ENCODE measurements around the gene CAPN11.

The CAPN11 gene

DNA sequence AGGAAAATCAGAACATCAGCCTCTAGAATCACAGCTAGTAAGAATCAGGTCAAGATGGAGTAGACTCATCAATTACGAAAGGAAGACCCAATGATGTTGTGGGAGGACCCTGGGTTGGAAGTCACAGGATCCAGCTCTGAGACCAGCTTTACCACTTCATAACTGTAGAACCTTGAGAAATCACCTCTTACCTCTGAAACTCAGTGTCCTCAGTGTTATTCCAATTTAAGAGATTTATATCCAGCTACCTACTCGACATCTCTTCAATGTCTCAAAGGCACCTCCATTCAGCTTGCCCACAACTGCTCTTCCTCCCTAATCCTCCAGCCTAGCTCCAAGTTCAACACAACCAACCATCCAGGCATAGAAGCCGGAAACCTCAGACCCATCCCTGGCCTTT is 47.7 kb upstream of the CAPN11 start:
- no peaks in the 10 kb centered on the region for H3K9me3 ChIP-seq (ENCODE audit: insufficient read depth, low read length, severe bottlenecking)
- peaks cover 10% of the 10 kb centered on the region for H3K79me2 ChIP-seq (ENCODE audit: insufficient read depth, low read length)
- H3K27ac ChIP-seq (ENCODE audit: low read length), result no peak overlapping the region
- H3K27me3 ChIP-seq (ENCODE audit: insufficient read depth, low read length, poor library complexity), result no peaks in the 10 kb centered on the region
- H2AFZ ChIP-seq (ENCODE audit: low read depth, low read length), result no peak overlapping the region
- no peak overlapping the region for H3K4me3 ChIP-seq (ENCODE audit: low read depth in 1 of 2, low read length in 2 of 2)
- peaks cover 90% of the 10 kb centered on the region for H3K36me3 ChIP-seq (ENCODE audit: insufficient read depth, low read length)
- DNase-seq (no peak), ATAC-seq (ENCODE audit: insufficient read depth, low read depth) (no peak)
- TF ChIP-seq, protein P1, sequence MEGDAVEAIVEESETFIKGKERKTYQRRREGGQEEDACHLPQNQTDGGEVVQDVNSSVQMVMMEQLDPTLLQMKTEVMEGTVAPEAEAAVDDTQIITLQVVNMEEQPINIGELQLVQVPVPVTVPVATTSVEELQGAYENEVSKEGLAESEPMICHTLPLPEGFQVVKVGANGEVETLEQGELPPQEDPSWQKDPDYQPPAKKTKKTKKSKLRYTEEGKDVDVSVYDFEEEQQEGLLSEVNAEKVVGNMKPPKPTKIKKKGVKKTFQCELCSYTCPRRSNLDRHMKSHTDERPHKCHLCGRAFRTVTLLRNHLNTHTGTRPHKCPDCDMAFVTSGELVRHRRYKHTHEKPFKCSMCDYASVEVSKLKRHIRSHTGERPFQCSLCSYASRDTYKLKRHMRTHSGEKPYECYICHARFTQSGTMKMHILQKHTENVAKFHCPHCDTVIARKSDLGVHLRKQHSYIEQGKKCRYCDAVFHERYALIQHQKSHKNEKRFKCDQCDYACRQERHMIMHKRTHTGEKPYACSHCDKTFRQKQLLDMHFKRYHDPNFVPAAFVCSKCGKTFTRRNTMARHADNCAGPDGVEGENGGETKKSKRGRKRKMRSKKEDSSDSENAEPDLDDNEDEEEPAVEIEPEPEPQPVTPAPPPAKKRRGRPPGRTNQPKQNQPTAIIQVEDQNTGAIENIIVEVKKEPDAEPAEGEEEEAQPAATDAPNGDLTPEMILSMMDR (IDR thresholded peaks at IDR 0.05; ENCODE audit: borderline replicate concordance, extremely low read depth, low read length, poor library complexity, severe bottlenecking), result no peak
- no peak for TF ChIP-seq EZH2 (IDR thresholded peaks at IDR 0.05; ENCODE audit: borderline replicate concordance, low read depth, low read length, severe bottlenecking)
- H3K4me2 ChIP-seq (ENCODE audit: insufficient read depth, low read length), result no peak overlapping the region
- no peak overlapping the region for H3K9ac ChIP-seq (ENCODE audit: low read depth, low read length)
- no peaks in the 10 kb centered on the region for H3K4me1 ChIP-seq (ENCODE audit: insufficient read depth, low read length)
- H4K20me1 ChIP-seq (ENCODE audit: insufficient read depth, low read length), result peaks cover 56% of the 10 kb centered on the region

DNA sequence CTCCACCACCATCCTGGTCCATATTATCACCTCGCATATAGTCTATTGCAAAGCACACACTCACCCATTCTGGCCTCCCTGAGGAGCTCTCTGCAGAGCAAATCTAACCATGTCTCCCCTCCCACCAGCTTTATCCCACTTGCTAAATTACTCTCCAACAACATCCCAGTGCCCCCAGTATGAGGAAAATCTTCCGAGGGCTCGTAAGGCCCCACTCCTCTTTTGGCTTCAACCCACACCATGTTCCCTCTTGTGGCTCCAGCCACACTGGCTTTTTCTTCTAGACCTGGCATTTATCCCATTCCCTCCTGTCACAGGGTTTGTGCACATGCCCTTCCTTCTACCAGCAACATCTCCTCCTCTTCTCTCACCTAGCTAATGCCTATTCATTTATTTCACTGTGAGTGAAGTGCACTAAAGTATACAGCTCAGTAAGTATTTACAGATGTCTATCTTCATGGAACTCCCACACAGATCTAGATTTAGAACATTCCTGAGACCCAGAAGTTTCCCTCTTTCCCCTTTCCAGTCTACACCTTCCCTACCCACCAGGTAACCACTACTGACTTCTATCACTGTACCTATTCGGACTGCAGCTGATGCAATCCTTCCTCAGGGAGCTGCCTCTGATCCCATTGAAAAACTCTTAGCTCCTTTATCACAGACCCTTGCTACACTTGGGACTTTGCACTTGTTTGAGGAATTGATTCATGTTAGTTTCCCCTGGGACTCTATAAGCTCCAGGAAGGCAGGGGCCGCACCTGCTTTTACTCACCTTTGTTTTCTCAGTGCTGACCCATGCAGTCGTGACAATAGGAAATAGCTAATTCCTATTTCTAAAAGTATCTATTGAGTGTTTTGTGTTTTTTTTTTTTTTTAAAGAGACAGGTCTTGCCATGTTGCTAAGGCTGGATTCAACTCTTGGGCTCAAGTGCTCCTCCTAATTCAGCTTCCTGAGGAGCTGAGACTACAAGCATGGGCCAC is 46.9 kb upstream of the CAPN11 start:
- Histone ChIP-seq H3K9me3 (ENCODE audit: insufficient read depth, low read length, severe bottlenecking) (no peaks in the 10 kb centered on the region), H3K27me3 (ENCODE audit: insufficient read depth, low read length, poor library complexity) (no peaks in the 10 kb centered on the region), H3K4me1 (ENCODE audit: insufficient read depth, low read length) (no peaks in the 10 kb centered on the region), H3K9ac (ENCODE audit: low read depth, low read length) (no peak overlapping the region), H3K36me3 (ENCODE audit: insufficient read depth, low read length) (peaks cover 88% of the 10 kb centered on the region), H3K4me3 (ENCODE audit: low read depth in 1 of 2, low read length in 2 of 2) (no peak overlapping the region), H3K27ac (ENCODE audit: low read length) (no peak overlapping the region), H2AFZ (ENCODE audit: low read depth, low read length) (no peak overlapping the region), H4K20me1 (ENCODE audit: insufficient read depth, low read length) (peaks cover 62% of the 10 kb centered on the region), H3K4me2 (ENCODE audit: insufficient read depth, low read length) (no peak overlapping the region), H3K79me2 (ENCODE audit: insufficient read depth, low read length) (peaks cover 18% of the 10 kb centered on the region)
- TF ChIP-seq, protein P1 (IDR thresholded peaks at IDR 0.05; ENCODE audit: borderline replicate concordance, extremely low read depth, low read length, poor library complexity, severe bottlenecking), result no peak
- no peak for TF ChIP-seq EZH2 (IDR thresholded peaks at IDR 0.05; ENCODE audit: borderline replicate concordance, low read depth, low read length, severe bottlenecking)
- DNase-seq, result no peak
- ATAC-seq (ENCODE audit: insufficient read depth, low read depth), result no peak

DNA sequence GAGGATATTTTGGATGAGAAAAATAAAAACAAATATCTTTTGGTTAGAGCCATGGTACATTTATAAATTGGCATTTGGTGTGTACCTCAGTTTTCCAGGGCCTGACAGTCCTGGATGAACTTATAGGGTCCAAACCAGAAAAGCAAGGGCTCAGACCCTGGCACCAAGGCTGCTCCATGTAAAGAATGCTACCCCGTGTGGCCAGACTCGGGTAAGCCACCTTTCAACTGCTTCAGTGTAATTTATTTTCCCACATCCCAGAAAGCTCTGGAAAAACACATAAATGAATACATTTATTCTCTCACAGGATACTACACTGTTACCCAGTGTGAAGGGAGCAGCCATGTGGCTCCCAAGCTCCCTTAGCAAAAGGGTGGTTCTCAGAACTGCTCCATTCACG is 45.2 kb upstream of the CAPN11 start:
- Histone ChIP-seq H3K27me3 (ENCODE audit: insufficient read depth, low read length, poor library complexity) (no peaks in the 10 kb centered on the region), H3K27ac (ENCODE audit: low read length) (no peak overlapping the region), H3K9me3 (ENCODE audit: insufficient read depth, low read length, severe bottlenecking) (no peaks in the 10 kb centered on the region), H3K4me1 (ENCODE audit: insufficient read depth, low read length) (no peaks in the 10 kb centered on the region), H3K9ac (ENCODE audit: low read depth, low read length) (no peak overlapping the region), H3K36me3 (ENCODE audit: insufficient read depth, low read length) (peaks cover 79% of the 10 kb centered on the region), H3K79me2 (ENCODE audit: insufficient read depth, low read length) (peaks cover 35% of the 10 kb centered on the region), H4K20me1 (ENCODE audit: insufficient read depth, low read length) (peaks cover 68% of the 10 kb centered on the region), H3K4me2 (ENCODE audit: insufficient read depth, low read length) (no peak overlapping the region), H3K4me3 (ENCODE audit: low read depth in 1 of 2, low read length in 2 of 2) (no peak overlapping the region), H2AFZ (ENCODE audit: low read depth, low read length) (no peak overlapping the region)
- DNase-seq (no peak), ATAC-seq (ENCODE audit: insufficient read depth, low read depth) (0 out of 3 replicates have a peak, but pooled peaks have one; percentile 40)
- no peak for TF ChIP-seq EZH2 (IDR thresholded peaks at IDR 0.05; ENCODE audit: borderline replicate concordance, low read depth, low read length, severe bottlenecking)
- TF ChIP-seq, protein P1 (IDR thresholded peaks at IDR 0.05; ENCODE audit: borderline replicate concordance, extremely low read depth, low read length, poor library complexity, severe bottlenecking), result peak; percentile 33

Data from DND-41 (cell line).